ENCODE data around the gene DUT.
"Not testable (repeated sequence)": the region's sequence is repeated elsewhere in the genome, so short reads cannot be mapped to it uniquely, and the experiment has no call there.

The DUT gene

DNA sequence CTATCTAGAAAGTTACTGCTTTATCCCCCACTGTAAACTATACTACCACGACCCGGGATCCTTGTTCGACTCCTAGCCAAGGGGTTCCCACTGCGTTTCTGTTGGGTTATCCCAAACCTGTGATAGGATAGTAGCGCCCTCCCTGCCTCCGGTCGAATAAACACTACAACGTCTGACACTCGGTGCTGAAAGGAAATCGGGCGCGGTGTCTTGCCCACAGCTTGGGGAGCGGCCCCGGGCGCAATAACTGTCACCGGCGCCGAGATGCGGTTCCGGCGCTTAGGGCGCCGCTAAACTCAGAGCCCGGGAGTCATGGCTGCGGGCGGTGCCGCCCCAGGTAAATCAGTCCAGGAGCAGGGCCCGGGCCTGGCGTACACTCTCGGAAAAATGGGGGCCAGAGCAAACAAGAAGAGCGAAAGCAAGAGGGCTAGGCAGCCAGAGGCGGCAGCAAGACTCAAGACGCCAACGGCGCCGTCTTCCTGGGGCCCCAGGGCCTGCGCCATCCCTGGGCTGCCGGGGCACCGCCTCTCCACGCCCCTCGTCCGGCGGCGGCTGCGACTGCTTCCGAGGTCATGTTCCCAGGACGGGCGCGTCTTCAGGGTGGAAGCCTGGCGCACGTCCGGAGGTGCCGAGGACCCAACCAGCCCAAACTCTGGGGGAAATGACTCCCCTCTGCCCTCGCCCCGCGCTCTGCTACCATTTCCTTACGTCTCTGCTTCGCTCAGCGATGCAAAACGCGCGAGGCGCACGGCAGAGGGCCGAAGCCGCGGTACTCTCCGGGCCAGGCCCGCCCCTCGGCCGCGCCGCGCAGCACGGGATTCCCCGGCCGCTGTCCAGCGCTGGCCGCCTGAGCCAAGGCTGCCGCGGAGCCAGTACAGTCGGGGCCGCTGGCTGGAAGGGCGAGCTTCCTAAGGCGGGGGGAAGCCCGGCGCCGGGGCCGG is at the start of gene DUT:
Gene DUT (plus strand): TSS at position 575 of the 941 bp plus-strand sequence. CDS start 87 bp downstream, at position 662.
- DNase-seq, result peak; percentile 78

- DNase-seq, result no peak
Observed at GRCh38 chr15:48281674-48282073, 49.6 kb upstream of the DUT start.

DNA sequence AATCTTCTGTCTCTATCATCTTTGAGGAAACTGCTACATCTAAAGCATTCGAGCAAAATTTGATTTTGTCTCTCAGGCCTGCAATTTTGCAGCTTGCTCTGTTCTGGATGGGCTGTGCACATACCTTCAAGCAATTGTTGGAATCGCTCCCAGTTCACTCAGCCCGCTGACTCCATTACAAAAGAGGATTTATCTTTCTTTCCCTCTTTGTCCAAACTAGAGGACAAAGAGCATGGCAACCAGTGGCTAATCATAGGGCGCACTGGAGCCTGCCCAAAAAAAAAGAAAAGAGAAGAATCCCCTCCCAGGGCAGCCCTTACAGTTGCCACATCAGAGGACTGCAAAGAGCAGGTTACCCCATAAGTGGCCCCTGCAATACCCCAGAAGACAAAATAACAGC is 49.0 kb upstream of the DUT start:
- no peak for DNase-seq

GRCh38 chr15:48283396-48284145 is 47.7 kb upstream of the DUT start:
- DNase-seq, result peak; percentile 93

DNA sequence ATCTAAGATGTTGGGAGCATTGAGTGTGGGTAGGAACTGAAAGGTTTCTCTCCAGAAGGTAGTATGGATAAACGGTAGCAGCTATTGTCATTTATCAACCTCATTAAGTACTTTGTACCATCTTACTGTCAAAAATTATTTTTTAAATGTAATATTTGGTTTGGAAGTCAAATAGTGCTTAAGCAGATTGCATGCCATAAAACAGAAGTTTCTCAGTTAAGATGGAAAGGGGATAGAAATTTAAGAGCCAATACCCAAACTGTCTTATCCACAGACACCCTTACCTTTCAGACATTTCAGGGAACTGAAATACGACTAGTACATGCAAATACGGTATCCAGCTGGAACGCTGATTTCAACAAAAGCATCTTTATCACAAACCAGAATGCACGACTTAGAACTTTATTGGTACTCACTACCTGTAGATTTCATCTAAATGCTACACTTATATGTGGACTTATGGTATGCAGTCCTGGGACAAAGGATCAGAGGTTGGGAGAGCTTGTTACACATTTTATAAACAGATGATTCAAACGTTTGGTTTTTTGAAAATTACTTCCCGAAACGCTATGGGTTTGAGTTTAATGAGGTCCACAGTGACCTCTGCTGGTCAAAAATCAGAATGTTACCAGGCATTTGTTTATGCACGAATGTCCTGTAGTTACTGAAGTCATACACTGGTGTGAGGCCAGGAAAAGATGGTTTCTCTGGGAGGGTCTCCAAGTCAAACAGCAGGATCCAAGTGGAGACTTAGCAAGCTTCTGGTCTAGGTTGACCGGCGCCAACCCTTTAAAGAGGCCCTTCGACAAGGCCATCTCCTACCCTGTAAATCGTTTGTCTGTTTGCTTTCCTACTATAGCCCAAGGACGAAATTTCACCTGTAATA is 45.7 kb upstream of the DUT start:
- peak; percentile 89 for DNase-seq

DNA sequence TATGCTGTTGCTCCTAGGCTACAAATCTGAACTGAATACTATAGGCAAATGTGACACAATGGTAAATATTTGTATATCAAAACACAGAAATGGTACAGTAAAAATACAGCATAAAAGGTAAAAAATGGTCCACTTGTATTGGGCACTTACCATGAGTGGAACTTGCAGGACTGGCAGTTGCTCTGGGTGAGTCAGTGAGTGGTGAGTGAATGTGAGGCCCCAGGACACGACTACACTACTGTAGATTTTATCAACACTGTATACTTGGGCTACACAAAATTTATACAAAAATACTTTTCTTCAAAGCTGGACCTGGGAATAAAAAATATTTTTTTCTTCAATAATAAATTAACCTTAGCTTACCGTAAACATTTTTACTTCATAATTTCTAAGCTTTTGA is 41.6 kb upstream of the DUT start:
- DNase-seq, result no peak

- no peak for DNase-seq
Observed at GRCh38 chr15:48292458-48292857, 38.8 kb upstream of the DUT start.

- no peak for DNase-seq
Observed at GRCh38 chr15:48297668-48298067, 33.6 kb upstream of the DUT start.

GRCh38 chr15:48298914-48299313 is 32.3 kb upstream of the DUT start:
- DNase-seq, result no peak

- DNase-seq, result no peak
Observed at GRCh38 chr15:48300038-48300437, 31.2 kb upstream of the DUT start.

DNA sequence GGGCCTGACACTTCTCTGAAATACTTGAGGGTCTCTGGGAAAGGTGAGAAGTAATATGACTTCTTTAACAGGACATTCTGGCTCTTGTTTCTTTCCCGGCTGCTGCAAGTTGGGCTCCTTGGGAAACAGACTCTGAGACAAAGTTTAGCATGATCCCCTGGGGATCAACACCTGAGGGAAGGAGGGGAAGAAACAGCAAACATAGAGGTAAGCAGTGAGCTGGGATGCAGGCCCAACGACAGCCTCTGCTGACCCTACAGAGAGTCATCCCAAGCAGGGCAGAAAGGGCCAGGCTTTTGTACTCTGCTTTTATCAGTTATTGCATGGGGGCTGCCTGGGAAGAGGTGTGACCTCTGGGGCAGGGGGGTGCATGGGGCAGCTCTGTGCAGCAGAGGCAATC is 26.8 kb upstream of the DUT start:
- DNase-seq, result no peak

DNA sequence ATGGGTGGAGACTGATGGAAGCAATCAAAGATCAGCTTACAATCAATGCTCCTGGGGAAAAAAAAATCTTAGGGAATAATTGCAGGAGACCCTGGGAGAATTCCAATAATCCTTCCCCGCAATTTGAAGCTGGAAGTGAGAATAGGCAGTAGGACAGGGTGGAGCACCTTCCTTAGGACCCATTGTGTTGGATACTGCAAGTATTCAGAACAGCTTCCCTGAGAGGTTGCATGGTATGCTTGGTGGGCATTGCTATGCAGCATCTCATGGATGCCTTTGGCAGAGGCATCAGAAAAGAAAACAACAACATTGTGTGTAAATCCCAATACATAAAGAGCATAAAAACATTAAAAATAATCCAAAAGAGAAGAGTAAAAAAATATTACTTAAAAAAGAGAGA is 24.6 kb upstream of the DUT start:
- DNase-seq, result no peak

DNA sequence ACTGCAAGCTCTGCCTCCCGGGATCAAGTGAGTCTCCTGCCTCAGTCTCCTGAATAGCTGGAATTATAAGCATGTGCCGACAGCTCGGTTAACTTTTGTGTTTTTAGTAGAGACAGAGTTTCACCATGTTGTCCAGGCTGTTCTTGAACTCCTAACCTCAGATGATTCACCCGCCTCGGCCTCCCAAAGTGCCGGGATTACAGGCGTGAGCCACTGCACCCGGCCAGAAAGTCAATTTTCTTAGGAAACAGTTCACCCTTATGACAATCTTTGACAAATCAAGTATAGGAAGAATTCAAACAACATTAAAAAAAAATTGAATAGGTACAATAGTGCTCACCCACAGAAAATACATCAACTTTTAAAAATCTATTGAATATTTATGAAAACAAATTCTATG is 23.6 kb upstream of the DUT start:
- no peak for DNase-seq

DNA sequence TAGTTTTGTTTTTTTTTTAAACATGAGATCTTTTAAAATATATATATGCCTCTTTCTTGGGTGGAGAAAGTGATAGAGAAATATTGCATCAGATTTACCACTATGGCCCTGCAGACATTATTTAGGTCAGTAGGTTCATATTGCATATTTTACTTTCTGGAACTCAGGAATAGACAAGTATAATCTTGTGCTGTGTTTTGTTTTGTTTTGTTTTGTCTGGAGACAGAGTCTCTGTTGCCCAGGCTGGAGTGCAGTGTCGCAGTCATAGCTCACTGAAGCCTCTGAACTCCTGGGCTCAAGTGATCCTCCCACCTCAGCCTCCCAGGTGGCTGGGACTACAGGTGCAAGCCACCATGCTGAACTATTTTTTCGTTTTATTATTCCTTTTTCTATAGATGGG is 21.5 kb upstream of the DUT start:
- DNase-seq, result no peak

GRCh38 chr15:48313216-48313615 is 18.0 kb upstream of the DUT start:
- DNase-seq, result no peak

- no peak for DNase-seq
Observed at GRCh38 chr15:48315041-48315440, 16.2 kb upstream of the DUT start.

GRCh38 chr15:48317221-48317620 is 14.0 kb upstream of the DUT start:
- no peak for DNase-seq

DNA sequence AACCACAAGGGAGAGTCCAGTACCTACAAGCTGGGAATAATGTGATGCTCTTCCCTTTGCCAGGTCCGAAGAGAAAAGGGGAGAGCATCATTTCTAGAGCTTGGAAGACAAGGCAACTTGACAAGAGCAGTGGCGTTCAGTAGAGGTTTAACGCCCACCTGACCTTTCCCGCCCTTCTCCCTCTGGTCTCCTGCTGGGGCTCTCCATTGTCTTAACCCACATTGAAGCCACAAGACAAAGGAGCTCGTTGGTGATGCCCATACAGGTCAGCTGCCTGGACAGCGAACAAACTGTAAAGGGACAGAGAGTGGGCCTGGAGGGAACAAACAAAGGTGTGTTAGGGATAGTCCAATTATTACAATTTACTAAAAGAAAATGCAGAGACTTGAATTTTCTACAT is 13.1 kb upstream of the DUT start:
- DNase-seq, result no peak

GRCh38 chr15:48323294-48323693 is 7.9 kb upstream of the DUT start:
- DNase-seq, result no peak

DNA sequence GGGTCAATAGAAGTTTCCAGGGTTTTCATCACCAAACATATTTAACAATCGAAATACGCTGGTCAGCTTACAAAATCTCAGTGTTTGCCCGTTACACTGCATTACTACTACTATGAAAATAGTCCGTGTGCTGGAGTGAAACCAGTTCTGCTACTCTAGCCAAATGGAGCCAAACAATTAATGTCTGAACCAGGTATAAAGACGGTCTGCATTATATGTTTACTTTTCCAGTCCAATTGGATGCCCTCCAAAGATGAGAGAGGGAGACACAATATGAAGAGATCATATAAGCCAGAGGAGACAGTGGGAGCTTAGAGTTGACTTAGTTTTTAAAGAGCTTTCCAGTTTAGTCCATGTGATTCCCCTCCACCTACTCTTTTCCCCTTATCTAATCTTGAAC is 6.3 kb upstream of the DUT start:
- DNase-seq, result no peak

DNA sequence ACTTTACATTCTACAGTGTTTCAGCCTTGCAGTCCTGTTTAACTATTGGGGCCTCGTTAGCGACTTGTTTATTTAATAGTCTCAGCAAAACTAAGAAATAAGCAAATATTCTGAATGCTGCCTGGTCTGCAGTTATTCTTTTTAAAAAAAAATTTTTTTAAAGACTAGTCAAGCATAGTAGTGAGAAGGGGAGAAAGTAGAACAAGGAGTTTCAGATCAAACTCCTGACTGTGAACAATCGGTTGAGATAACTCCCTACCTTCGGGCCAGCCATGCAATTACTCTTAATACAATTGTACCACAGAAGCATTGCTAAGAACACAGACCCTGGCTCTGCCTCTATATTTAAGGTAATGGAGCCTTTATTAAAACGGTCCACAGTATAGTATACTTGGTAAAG is 5.8 kb upstream of the DUT start:
- DNase-seq, result no peak

- DNase-seq, result not testable (repeated sequence)
Observed at GRCh38 chr15:48326180-48326579, 5.0 kb upstream of the DUT start.

Measured in NCI-H82 (cell line).